ENCODE data around the gene ATP4A. TPM values are rescaled to one million over a fixed set of nuclear protein-coding genes. Genes with fewer than 3 reads are reported as not detected.

Gene ATP4A
- total and polyA plus RNA-seq, 9 of the 15 experiments (the other 6 are each of a cell fraction or from before 2014, with no cell fraction given), result 0.15 TPM; not detected in 8

- TF ChIP-seq GABPA (tag; conservative IDR thresholded peaks at IDR 0.05; ENCODE audit: low read depth) (peak; percentile 89), POLR2B (IDR thresholded peaks at IDR 0.05; ENCODE audit: low read depth, partially characterized antibody) (peak; percentile 61), SMARCB1 (IDR thresholded peaks at IDR 0.05; ENCODE audit: insufficient read length, low read depth) (no peak), MGA (IDR thresholded peaks at IDR 0.05) (peak; percentile 47; the same call in 1 of the 2 replicates), CHCHD3 (CRISPR knock-in tag; IDR thresholded peaks at IDR 0.05) (no peak), ZNF77 (CRISPR knock-in tag; IDR thresholded peaks at IDR 0.05) (no peak), RBFOX2 (IDR thresholded peaks at IDR 0.05; ENCODE audit: low read depth, low read length) (peak; percentile 95), CBX5 (IDR thresholded peaks at IDR 0.05; ENCODE audit: borderline replicate concordance, low read depth) (no peak), YY1 (IDR thresholded peaks at IDR 0.05; ENCODE audit: borderline replicate concordance in 1 of 3, control insufficient read depth in 1 of 3, extremely low read depth in 1 of 3, insufficient read depth in 3 of 3, insufficient read length in 1 of 3, insufficient replicate concordance in 2 of 3, low read depth in 1 of 3, low read length in 2 of 3) (peak in 2 of 3 experiments; percentile 56 to 73), ZBTB9 (CRISPR knock-in tag; IDR thresholded peaks at IDR 0.05) (peak; percentile 97), SMC3 (conservative IDR thresholded peaks at IDR 0.05; ENCODE audit: insufficient read depth, low read depth, low read length) (no peak), HLTF (IDR thresholded peaks at IDR 0.05) (0 out of 2 replicates have a peak, but pooled peaks have one; percentile 10), RBM39 (optimal IDR thresholded peaks at IDR 0.05; ENCODE audit: low read depth, low read length) (no peak), GTF2A2 (tag; IDR thresholded peaks at IDR 0.05) (no peak)
Observed at GRCh38 chr19:35545001-35545854, 18.2 kb downstream of the ATP4A start, which contains the start of gene TMEM147 (continued).

All from K562 (cell line).